ENCODE results near the gene FKBP2.
"Not testable (repeated sequence)": the region's sequence is repeated elsewhere in the genome, so short reads cannot be mapped to it uniquely, and the experiment has no call there.

Gene FKBP2

GRCh38 chr11:64234647-64235379 is 6.1 kb upstream of the FKBP2 start:
- DNase-seq (ENCODE audit: low read depth), result no peak

- no peak for DNase-seq (ENCODE audit: low read depth)
These were observed 5.3 kb upstream of the FKBP2 start for GRCh38 chr11:64235437-64236161.

- no peak for DNase-seq (ENCODE audit: low read depth)
These were observed 3.4 kb upstream of the FKBP2 start for GRCh38 chr11:64237484-64237951.

GRCh38 chr11:64238076-64238475 is 2.8 kb upstream of the FKBP2 start:
- DNase-seq (ENCODE audit: low read depth), result no peak

- DNase-seq (ENCODE audit: low read depth), result no peak
These were observed 1.9 kb upstream of the FKBP2 start for GRCh38 chr11:64238999-64239398.

GRCh38 chr11:64239662-64240434 is 1.0 kb upstream of the FKBP2 start:
- DNase-seq (ENCODE audit: low read depth), result no peak

GRCh38 chr11:64241241-64241490 is 271 bp downstream of the FKBP2 start:
- DNase-seq (ENCODE audit: low read depth), result peak; percentile 99

GRCh38 chr11:64241491-64242374 is 838 bp downstream of the FKBP2 start:
- no peak for DNase-seq (ENCODE audit: low read depth)

GRCh38 chr11:64243236-64243854 is 2.5 kb downstream of the FKBP2 start:
- DNase-seq (ENCODE audit: low read depth), result no peak

GRCh38 chr11:64244107-64244506 is 3.2 kb downstream of the FKBP2 start:
- no peak for DNase-seq (ENCODE audit: low read depth)

- no peak for DNase-seq (ENCODE audit: low read depth)
These were observed 4.1 kb downstream of the FKBP2 start for GRCh38 chr11:64244966-64245365.

- no peak for DNase-seq (ENCODE audit: low read depth)
These were observed 4.5 kb downstream of the FKBP2 start for GRCh38 chr11:64245401-64245796.

GRCh38 chr11:64245797-64246620 is 5.1 kb downstream of the FKBP2 start:
- peak; percentile 84 for DNase-seq (ENCODE audit: low read depth)

- DNase-seq (ENCODE audit: low read depth), result not testable (repeated sequence)
These were observed 5.7 kb downstream of the FKBP2 start for GRCh38 chr11:64246621-64246870.

GRCh38 chr11:64246871-64247728 is 6.2 kb downstream of the FKBP2 start, which contains the start of gene PPP1R14B:
Gene PPP1R14B (minus strand): TSS chr11:64246943. CDS start chr11:64246673, 270 bp downstream.
- DNase-seq (ENCODE audit: low read depth), result peak; percentile 76

- no peak for DNase-seq (ENCODE audit: low read depth)
These were observed 7.0 kb downstream of the FKBP2 start for GRCh38 chr11:64247729-64248531.

GRCh38 chr11:64248578-64248977 is 7.7 kb downstream of the FKBP2 start:
- no peak for DNase-seq (ENCODE audit: low read depth)

GRCh38 chr11:64249038-64249437 is 8.1 kb downstream of the FKBP2 start:
- DNase-seq (ENCODE audit: low read depth), result no peak

All from fibroblast of the conjunctiva (primary cell).